Hematopoietic multipotent progenitor cell treated with erythropoietin and hydrocortisone succinate and interleukin-3 and kit ligand, for 6 days (in vitro differentiated cells): Measurements from ENCODE around the gene HDAC9.

Experiments used
- DNase-seq: peaks from one replicate; pipeline ENCODE4 v3.0.0-alpha.2; 2015

Gene HDAC9

GRCh38 chr7:18495412-18496340 lies at the start of gene HDAC9:
HDAC9 (plus strand) TSS chr7:18495749; CDS start chr7:18496303, 554 bp downstream.
- peak; percentile 33 for DNase-seq

GRCh38 chr7:18445916-18446520 lies 49.5 kb upstream of the HDAC9 start:
- no peak for DNase-seq

GRCh38 chr7:18450019-18450418 lies 45.5 kb upstream of the HDAC9 start:
- DNase-seq, result no peak

GRCh38 chr7:18455606-18456005 lies 39.9 kb upstream of the HDAC9 start:
- no peak for DNase-seq

- peak; percentile 18 for DNase-seq
These were observed 37.7 kb upstream of the HDAC9 start for GRCh38 chr7:18457832-18458231.

- DNase-seq, result peak; percentile 7
These were observed 36.7 kb upstream of the HDAC9 start for GRCh38 chr7:18458830-18459229.

GRCh38 chr7:18459484-18460245 lies 35.9 kb upstream of the HDAC9 start:
- peak; percentile 9 for DNase-seq

- no peak for DNase-seq
These were observed 33.6 kb upstream of the HDAC9 start for GRCh38 chr7:18461785-18462467.

GRCh38 chr7:18464830-18465229 lies 30.7 kb upstream of the HDAC9 start:
- DNase-seq, result no peak

- DNase-seq, result no peak
These were observed 28.5 kb upstream of the HDAC9 start for GRCh38 chr7:18467011-18467410.

GRCh38 chr7:18468795-18469194 lies 26.8 kb upstream of the HDAC9 start:
- no peak for DNase-seq

- no peak for DNase-seq
These were observed 26.2 kb upstream of the HDAC9 start for GRCh38 chr7:18469316-18469715.

GRCh38 chr7:18471476-18472160 lies 23.9 kb upstream of the HDAC9 start:
- DNase-seq, result no peak

- DNase-seq, result no peak
These were observed 23.4 kb upstream of the HDAC9 start for GRCh38 chr7:18472161-18472483.

GRCh38 chr7:18473119-18473518 lies 22.4 kb upstream of the HDAC9 start:
- DNase-seq, result no peak

- DNase-seq, result no peak
These were observed 20.6 kb upstream of the HDAC9 start for GRCh38 chr7:18474944-18475343.

GRCh38 chr7:18475488-18475887 lies 20.1 kb upstream of the HDAC9 start:
- DNase-seq, result no peak

GRCh38 chr7:18481776-18482175 lies 13.8 kb upstream of the HDAC9 start:
- DNase-seq, result no peak

- no peak for DNase-seq
These were observed 7.5 kb upstream of the HDAC9 start for GRCh38 chr7:18488049-18488448.

- no peak for DNase-seq
These were observed 5.9 kb upstream of the HDAC9 start for GRCh38 chr7:18489624-18490023.

GRCh38 chr7:18491871-18492270 lies 3.7 kb upstream of the HDAC9 start:
- peak; percentile 9 for DNase-seq

GRCh38 chr7:18494406-18494805 lies 1.1 kb upstream of the HDAC9 start:
- no peak for DNase-seq
